Astrocyte (in vitro differentiated cells and primary cell): Measurements from ENCODE around the gene TENM3. TPM values are rescaled to one million over a fixed set of nuclear protein-coding genes. Genes with fewer than 3 reads are reported as not detected.
A peak's percentile ranks its signal among the peaks of the same experiment; 100 is the strongest.

ENCODE experiments used
- DNase-seq: peaks from one replicate; pipeline ENCODE4 v3.0.0-alpha.2; 2010; ENCODE audit warnings: low read depth
- FAIRE-seq: peaks from 2 replicates; lab custom pipeline; 2011; peaks lifted over from hg19 to GRCh38; lab: Jason Lieb, UNC
- H2AFZ ChIP-seq: 2 replicates; pipeline ENCODE4 v1.6.0; 2012; ENCODE audit warnings: low read depth, low read length, inconsistent platforms
- H3K27ac ChIP-seq: 2 replicates; pipeline ENCODE4 v1.5.1; 2011; ENCODE audit warnings: low read depth, low read length, inconsistent platforms
- H3K27me3 ChIP-seq: 2 replicates; pipeline ENCODE4 v1.6.0; 2011; ENCODE audit warnings: low read length, inconsistent platforms; ENCODE audit not compliant: insufficient read depth
- H3K36me3 ChIP-seq: 2 replicates; pipeline ENCODE4 v1.5.1; 2011; ENCODE audit warnings: low read length, inconsistent platforms; ENCODE audit not compliant: insufficient read depth
- H3K4me1 ChIP-seq: 2 replicates; pipeline ENCODE4 v1.5.1; 2011; ENCODE audit warnings: low read length, inconsistent platforms; ENCODE audit not compliant: insufficient read depth
- H3K4me2 ChIP-seq: 2 replicates; pipeline ENCODE4 v1.6.0; 2012; ENCODE audit warnings: low read length, inconsistent platforms
- H3K4me3 ChIP-seq: 2 replicates; pipeline ENCODE4 v1.5.1; 2011; ENCODE audit warnings: low read depth, mild to moderate bottlenecking, low read length, inconsistent platforms; ENCODE audit not compliant: insufficient read depth
- H3K79me2 ChIP-seq: 2 replicates; pipeline ENCODE4 v1.6.0; 2012; ENCODE audit warnings: mild to moderate bottlenecking, low read length, inconsistent platforms; ENCODE audit not compliant: insufficient read depth
- H3K9ac ChIP-seq: 2 replicates; pipeline ENCODE4 v1.6.0; 2012; ENCODE audit warnings: mild to moderate bottlenecking, low read length, inconsistent platforms
- H3K9me3 ChIP-seq: 2 replicates; pipeline ENCODE4 v1.5.1; 2012; ENCODE audit warnings: low read depth, mild to moderate bottlenecking, low read length, inconsistent platforms; ENCODE audit not compliant: insufficient read depth
- H4K20me1 ChIP-seq: 2 replicates; pipeline ENCODE4 v1.6.0; 2012; ENCODE audit warnings: low read length, inconsistent platforms; ENCODE audit not compliant: insufficient read depth
- H3K27ac Mint-ChIP-seq: one replicate; pipeline ENCODE4 v1.8.0; 2021; ENCODE audit warnings: mild to moderate bottlenecking, mixed read lengths; ENCODE audit not compliant: unreplicated experiment
- H3K27me3 Mint-ChIP-seq: one replicate; pipeline ENCODE4 v1.8.0; 2021; ENCODE audit warnings: low read depth, mixed read lengths; ENCODE audit not compliant: unreplicated experiment
- H3K36me3 Mint-ChIP-seq: one replicate; pipeline ENCODE4 v1.8.0; 2021; ENCODE audit warnings: low read depth, mixed read lengths; ENCODE audit not compliant: unreplicated experiment
- H3K4me1 Mint-ChIP-seq: one replicate; pipeline ENCODE4 v1.8.0; 2021; ENCODE audit warnings: low read depth, mixed read lengths; ENCODE audit not compliant: unreplicated experiment
- H3K4me3 Mint-ChIP-seq: one replicate; pipeline ENCODE4 v1.8.0; 2021; ENCODE audit warnings: mild to moderate bottlenecking, moderate library complexity, mixed read lengths; ENCODE audit not compliant: unreplicated experiment
- H3K9me3 Mint-ChIP-seq: one replicate; pipeline ENCODE4 v1.8.0; 2021; ENCODE audit warnings: mild to moderate bottlenecking, mixed read lengths; ENCODE audit not compliant: unreplicated experiment
- EZH2 ChIP-seq: IDR thresholded peaks from 2 replicates; pipeline ENCODE4 v1.6.1; 2012; ENCODE audit warnings: mild to moderate bottlenecking, low read length, inconsistent platforms; ENCODE audit not compliant: insufficient read depth
- total RNA-seq: library from RNA; stranded (reverse); gene quantifications from 2 replicates; pipeline ENCODE4 v1.2.1, GENCODE V29; 2021
- TF ChIP-seq, protein P1 (sequence below): IDR thresholded peaks from 2 replicates; pipeline ENCODE4 v1.5.1; 2011; ENCODE audit warnings: low read depth, mild to moderate bottlenecking, inconsistent platforms, low read length, moderate library complexity; ENCODE audit not compliant: insufficient read depth

Gene TENM3
- total RNA-seq, 1 donor from 2014 or later: 127 TPM

DNA sequence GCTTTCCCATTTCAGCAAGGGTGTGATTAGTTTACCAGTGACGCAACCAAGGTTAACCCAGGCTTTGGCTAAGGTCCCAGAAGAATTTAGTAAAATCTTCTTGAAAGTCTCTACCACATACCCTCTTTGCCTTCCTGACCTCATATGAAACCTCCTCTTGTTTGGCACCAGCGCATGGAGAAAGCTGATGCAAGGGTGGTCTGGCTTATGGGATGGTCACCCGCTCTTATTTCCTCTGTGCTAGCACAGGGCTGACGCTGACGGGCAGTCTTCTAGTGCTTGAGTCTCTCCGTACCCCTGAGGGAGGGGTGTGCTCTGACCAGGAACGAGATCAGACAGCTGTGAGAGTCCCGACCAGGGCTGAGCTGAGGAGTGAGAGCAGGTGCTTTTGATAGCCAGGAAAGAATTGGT, 137.6 kb downstream of the TENM3 start:
- Histone ChIP-seq H3K9ac (no peak overlapping the region), H3K36me3 (no peaks in the 10 kb centered on the region), H3K27ac (no peak overlapping the region), H3K4me2 (no peak overlapping the region), H3K4me1 (no peaks in the 10 kb centered on the region), H2AFZ (no peak overlapping the region), H3K79me2 (no peaks in the 10 kb centered on the region), H3K9me3 (no peaks in the 10 kb centered on the region), H3K27me3 (no peaks in the 10 kb centered on the region), H4K20me1 (no peaks in the 10 kb centered on the region), H3K4me3 (no peak overlapping the region)
- TF ChIP-seq EZH2: no peak
- TF ChIP-seq, protein P1, sequence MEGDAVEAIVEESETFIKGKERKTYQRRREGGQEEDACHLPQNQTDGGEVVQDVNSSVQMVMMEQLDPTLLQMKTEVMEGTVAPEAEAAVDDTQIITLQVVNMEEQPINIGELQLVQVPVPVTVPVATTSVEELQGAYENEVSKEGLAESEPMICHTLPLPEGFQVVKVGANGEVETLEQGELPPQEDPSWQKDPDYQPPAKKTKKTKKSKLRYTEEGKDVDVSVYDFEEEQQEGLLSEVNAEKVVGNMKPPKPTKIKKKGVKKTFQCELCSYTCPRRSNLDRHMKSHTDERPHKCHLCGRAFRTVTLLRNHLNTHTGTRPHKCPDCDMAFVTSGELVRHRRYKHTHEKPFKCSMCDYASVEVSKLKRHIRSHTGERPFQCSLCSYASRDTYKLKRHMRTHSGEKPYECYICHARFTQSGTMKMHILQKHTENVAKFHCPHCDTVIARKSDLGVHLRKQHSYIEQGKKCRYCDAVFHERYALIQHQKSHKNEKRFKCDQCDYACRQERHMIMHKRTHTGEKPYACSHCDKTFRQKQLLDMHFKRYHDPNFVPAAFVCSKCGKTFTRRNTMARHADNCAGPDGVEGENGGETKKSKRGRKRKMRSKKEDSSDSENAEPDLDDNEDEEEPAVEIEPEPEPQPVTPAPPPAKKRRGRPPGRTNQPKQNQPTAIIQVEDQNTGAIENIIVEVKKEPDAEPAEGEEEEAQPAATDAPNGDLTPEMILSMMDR: no peak
- Mint-ChIP-seq H3K9me3 (peaks cover 2% of the 10 kb centered on the region), H3K4me1 (peaks cover 8% of the 10 kb centered on the region), H3K27ac (no peak overlapping the region), H3K4me3 (no peak overlapping the region), H3K27me3 (no peaks in the 10 kb centered on the region), H3K36me3 (peaks cover 13% of the 10 kb centered on the region)
- DNase-seq (no peak), FAIRE-seq (no peak)

DNA sequence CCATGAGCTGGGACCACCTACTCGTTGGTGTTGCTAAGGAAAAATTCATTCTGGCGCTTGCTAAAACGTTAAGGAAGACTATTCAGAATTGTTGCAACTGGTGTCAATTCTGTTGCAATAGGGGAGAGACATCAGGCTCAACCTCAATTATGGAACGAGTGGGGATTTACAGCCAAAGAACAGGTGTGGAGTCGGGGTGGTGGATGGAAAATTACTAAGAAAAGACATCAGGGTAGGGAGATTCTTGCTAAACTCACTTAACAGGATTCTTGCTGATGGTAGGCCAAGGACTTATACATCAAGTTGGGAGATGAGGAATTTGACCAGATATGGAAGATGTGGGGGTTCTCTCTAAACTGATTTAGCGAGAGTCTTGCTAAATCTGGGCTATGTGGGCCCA, 139.7 kb downstream of the TENM3 start:
- Histone ChIP-seq H3K79me2 (no peaks in the 10 kb centered on the region), H3K9me3 (no peaks in the 10 kb centered on the region), H3K9ac (no peak overlapping the region), H4K20me1 (no peaks in the 10 kb centered on the region), H3K27ac (no peak overlapping the region), H2AFZ (no peak overlapping the region), H3K36me3 (no peaks in the 10 kb centered on the region), H3K4me3 (no peak overlapping the region), H3K4me1 (no peaks in the 10 kb centered on the region), H3K4me2 (no peak overlapping the region), H3K27me3 (no peaks in the 10 kb centered on the region)
- Mint-ChIP-seq H3K9me3 (peaks cover 2% of the 10 kb centered on the region), H3K27ac (no peak overlapping the region), H3K4me1 (peaks cover 8% of the 10 kb centered on the region), H3K27me3 (no peaks in the 10 kb centered on the region), H3K36me3 (peaks cover 17% of the 10 kb centered on the region), H3K4me3 (no peak overlapping the region)
- FAIRE-seq (no peak), DNase-seq (no peak)
- TF ChIP-seq EZH2: no peak
- TF ChIP-seq, protein P1: no peak

DNA sequence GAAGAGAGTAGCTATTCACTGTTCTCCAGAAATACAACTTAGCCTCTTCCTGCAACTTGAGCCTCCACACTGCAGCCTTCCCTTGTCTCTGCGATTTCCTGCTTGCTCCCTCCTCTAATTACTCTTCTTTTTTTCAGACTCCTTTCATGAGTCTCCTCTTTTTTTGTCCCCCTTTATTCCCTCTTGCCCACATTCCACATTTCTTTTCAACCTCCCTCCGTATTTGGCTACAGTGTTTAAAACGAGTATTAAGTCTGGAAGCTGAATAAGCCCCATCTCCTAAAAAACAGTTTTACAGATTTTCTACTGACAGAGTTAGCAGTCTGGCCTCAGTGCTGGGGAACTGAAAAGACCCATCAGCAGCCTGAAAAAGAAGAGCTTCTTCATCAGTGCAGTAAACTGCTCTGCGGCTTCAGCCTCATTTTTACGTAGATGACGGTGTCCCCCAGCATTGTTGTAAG, 141.5 kb downstream of the TENM3 start:
- Histone ChIP-seq H4K20me1 (no peaks in the 10 kb centered on the region), H3K27ac (no peak overlapping the region), H3K9ac (peak overlapping the region; percentile 30), H3K79me2 (no peaks in the 10 kb centered on the region), H3K4me1 (no peaks in the 10 kb centered on the region), H2AFZ (no peak overlapping the region), H3K36me3 (no peaks in the 10 kb centered on the region), H3K4me2 (peak overlapping the region; percentile 51), H3K27me3 (no peaks in the 10 kb centered on the region), H3K9me3 (no peaks in the 10 kb centered on the region), H3K4me3 (no peak overlapping the region)
- no peak overlapping the region for H3K4me3 Mint-ChIP-seq
- peaks cover 15% of the 10 kb centered on the region for H3K36me3 Mint-ChIP-seq
- H3K9me3 Mint-ChIP-seq: no peaks in the 10 kb centered on the region
- no peak for TF ChIP-seq EZH2
- TF ChIP-seq, protein P1: no peak
- H3K27ac Mint-ChIP-seq: peak overlapping the region; percentile 22
- no peak for FAIRE-seq
- DNase-seq: peak; percentile 42
- peaks cover 8% of the 10 kb centered on the region for H3K4me1 Mint-ChIP-seq
- no peaks in the 10 kb centered on the region for H3K27me3 Mint-ChIP-seq
